Mononuclear cell (primary cell): ENCODE measurements around the gene LRP8. TPM values are rescaled to one million over a fixed set of nuclear protein-coding genes. Genes with fewer than 3 reads are reported as not detected.
"Not testable (repeated sequence)": the region's sequence is repeated elsewhere in the genome, so short reads cannot be mapped to it uniquely, and the experiment has no call there.

Experiments
- H3K27me3 ChIP-seq: 2 replicates; pipeline ENCODE4 v1.6.0; 2011; ENCODE audit warnings: low read length, control low read depth; ENCODE audit not compliant: insufficient read depth
- H3K4me1 ChIP-seq: 2 replicates; pipeline ENCODE4 v1.5.1; 2011; ENCODE audit warnings: mild to moderate bottlenecking, low read length, control low read depth; ENCODE audit not compliant: insufficient read depth
- H3K4me3 ChIP-seq: 2 replicates; pipeline ENCODE4 v1.5.1; 2011; ENCODE audit warnings: mild to moderate bottlenecking, low read length, moderate library complexity
- H3K9me3 ChIP-seq: 2 replicates; pipeline ENCODE4 v1.5.1; 2011; ENCODE audit warnings: low read depth, mild to moderate bottlenecking, control low read depth, low read length
- total RNA-seq: library from RNA; depleted of rRNA; stranded (reverse); fragments of >200 nt; gene quantifications from one replicate; pipeline ENCODE4 v1.2.3, GENCODE V29; 2012

The LRP8 gene
- total RNA-seq, 1 donor = 10.0 TPM

DNA sequence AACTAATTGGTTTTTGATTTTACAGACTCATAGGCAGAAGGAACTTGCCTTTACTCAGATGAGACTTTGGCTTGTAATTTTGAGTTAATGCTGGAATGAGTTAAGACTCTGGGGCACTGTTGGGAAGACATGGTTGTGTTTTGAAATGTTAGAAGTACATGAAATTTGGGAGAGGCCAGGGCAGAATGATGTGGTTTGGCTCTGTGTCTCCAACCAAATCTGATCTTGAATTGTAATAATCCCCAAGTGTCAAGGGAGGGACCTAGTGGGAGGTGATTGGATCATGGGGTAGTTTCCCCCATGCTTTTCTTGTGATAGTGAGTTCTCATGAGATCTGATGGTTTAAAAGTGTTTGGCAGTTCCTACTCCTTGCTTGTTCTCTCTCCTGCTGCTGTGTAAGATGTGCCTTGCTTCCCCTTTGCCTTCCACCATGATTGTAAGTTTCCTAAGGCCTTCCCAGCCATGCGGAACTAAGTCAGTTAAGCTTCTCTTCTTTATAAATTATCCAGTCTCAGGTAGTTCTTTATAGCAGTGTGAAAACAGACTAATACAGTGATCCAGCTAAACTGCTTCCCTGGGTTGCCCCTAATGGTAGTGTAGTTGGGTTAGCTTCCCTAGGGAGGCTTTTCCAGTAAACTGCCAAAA is 121.0 kb downstream of the LRP8 start:
- H3K4me3 ChIP-seq = no peak overlapping the region
- peaks cover 9% of the 10 kb centered on the region for H3K9me3 ChIP-seq
- no peaks in the 10 kb centered on the region for H3K4me1 ChIP-seq
- no peaks in the 10 kb centered on the region for H3K27me3 ChIP-seq

DNA sequence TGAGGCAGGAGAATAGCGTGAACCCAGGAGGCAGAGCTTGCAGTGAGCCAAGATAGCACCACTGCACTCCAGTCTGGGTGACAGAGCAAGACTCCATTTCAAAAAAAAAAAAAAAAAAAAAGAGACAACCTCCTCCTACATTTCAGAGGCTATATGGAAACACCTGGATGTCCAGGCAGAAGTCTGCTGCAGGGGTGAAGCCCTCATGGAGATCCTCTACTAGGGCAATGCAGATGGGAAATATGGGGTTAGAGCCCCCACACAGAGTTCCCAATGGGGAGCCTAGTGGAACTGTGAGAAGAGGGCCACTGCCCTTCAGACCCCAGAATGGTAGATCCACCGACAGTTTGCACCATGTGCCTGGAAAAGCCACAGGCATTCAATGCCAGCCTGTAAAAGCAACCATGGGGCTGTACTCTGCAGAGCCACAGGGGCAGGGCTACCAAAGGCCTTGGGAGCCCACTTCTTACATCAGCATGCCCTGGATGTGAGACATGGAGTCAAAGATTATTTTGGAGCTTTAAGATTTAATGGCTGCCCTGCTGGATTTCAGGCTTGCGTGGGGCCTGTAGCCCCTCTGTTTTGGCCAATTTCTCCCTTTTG is 121.7 kb downstream of the LRP8 start:
- not testable (repeated sequence) for H3K4me1 ChIP-seq, H3K9me3 ChIP-seq, H3K4me3 ChIP-seq, H3K27me3 ChIP-seq

DNA sequence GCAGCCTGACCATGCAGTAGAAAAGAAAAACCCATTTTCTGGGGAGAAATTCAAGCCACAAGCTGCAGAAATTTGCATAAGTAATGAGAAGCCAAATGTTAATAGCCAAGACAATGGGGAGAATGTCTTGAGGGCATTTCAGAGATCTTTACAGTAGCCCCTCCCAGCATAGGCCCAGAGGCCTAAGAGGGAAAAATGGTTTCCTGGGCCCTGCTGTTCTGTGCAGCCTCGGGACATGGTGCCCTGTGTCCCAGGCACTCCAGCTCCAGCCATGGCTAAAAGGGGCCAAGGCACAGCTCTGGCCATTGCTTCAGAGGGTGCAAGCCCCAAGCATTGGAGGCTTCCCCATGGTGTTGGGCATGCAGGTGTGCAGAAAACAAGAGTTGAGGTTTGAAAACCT is 122.4 kb downstream of the LRP8 start:
- not testable (repeated sequence) for H3K27me3 ChIP-seq, H3K4me3 ChIP-seq, H3K4me1 ChIP-seq, H3K9me3 ChIP-seq

DNA sequence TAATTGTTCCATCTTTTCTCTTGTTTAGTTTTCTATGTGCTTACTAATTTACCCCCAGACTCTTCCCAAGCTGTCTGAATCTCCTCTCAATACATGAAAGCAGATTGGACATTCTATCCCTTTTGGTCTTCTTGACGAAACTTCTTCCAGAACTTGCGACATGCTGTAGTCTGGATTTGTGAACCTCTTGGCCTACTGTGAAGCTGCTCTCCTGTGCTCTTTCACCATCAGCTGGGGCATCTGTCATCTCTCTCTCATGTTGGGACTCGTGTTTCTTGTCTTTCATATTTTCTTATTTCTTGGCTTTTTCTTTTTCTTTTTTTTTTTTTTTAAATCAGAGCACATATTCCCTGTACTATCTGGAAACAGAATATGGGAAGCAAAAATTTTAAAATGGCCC is 124.4 kb downstream of the LRP8 start:
- Histone ChIP-seq H3K4me3 (no peak overlapping the region), H3K27me3 (no peaks in the 10 kb centered on the region), H3K4me1 (peaks cover 4% of the 10 kb centered on the region), H3K9me3 (peaks cover 9% of the 10 kb centered on the region)

DNA sequence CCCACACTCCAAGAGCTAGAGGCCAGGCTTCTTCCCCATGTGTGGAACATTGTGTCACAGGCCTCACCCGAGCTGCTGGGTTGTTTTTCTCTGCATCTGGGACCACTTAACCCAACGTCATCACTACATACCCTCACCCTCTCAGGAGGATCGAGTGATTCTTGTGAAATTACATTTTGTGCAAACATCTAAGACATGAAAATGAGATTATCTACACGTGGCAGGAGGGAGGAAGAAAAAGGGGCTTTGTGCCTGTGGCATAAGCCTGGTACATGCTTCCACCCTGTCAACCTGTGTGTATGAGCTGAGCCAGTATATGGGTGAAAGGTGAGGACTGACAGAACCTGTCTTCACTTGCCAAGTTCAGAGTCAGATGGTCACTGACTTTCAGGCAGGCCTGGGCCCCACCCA is 129.6 kb downstream of the LRP8 start:
- H3K4me1 ChIP-seq = peaks cover 26% of the 10 kb centered on the region
- H3K9me3 ChIP-seq = no peaks in the 10 kb centered on the region
- H3K4me3 ChIP-seq = no peak overlapping the region
- no peaks in the 10 kb centered on the region for H3K27me3 ChIP-seq

DNA sequence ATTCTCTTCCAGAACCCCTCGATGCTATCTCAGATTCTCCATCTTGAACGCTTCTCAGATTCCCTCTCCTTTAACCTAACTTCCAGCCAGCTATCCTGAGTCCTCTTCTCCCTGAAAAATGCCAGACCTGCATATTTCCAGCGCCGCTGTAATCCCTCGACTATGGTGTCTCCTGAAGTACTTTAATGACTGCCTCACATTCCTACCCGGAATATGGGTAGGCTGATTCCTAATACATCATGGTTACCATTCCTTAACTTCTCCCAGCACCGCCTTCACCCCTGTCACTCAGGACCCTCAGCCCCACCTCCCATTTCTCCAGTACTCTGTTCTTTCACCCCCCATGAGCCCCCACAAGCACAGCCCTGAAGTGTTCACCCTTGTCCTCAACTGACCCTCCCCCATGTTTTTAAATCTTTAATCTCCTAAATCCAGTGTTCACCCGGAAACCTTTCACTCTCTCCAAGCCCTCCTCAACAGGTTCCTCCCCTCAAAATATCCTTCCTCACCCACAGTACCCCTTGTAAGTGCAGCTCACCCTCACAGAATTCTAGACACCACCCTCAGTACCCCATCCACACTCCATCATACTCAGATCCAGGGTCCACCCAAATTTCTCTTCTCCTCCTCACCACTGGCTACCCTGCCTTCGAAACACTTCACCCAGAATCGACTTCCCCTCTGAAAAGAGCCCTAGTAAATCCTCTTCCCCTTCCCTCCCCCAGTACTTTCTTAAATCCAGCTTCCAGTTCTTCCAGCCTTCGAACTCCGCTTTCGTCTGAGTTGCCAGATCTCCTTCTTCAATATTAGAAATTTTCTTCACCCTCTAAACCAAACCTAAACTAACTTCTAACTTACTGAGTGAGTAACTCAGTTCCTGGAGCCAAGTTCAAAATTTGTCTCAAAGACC is 130.3 kb downstream of the LRP8 start:
- Histone ChIP-seq H3K27me3 (no peaks in the 10 kb centered on the region), H3K4me1 (peaks cover 26% of the 10 kb centered on the region), H3K9me3 (no peaks in the 10 kb centered on the region), H3K4me3 (peak overlapping the region; percentile 81)

DNA sequence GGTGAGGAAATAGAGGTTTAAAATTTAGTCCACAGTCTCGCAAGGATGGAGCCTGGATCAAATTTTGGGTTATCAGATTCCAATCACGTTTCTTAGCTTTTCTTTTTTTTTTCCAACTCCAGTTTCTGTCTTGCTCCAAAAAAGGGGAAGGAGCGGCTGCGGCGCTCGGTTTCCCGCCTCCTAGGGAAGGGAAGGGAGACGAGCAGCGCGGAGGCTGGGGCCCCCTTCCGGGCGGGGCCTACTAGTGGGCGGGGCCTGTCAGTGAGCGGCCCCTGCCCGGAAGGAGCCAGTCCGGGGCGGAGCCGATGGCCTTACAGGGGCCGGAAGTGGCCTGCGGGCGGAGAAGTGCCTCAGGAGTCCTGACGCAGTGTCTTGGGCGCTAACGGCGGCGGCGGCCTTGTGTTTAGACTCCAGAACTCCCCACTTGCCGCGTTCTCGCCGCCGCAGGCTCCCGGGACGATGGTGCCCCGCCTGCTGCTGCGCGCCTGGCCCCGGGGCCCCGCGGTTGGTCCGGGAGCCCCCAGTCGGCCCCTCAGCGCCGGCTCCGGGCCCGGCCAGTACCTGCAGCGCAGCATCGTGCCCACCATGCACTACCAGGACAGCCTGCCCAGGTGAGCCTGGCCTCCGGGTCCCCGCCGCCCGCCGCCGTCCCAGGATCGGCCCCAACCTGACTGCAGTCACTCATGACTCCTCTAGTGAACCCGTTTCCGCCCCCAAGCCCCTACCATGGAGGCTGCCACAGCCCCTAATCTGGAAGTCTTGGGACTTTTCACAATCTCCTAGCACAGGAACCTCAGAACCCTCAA is 131.2 kb downstream of the LRP8 start, which contains the start of gene CPT2:
CPT2 (plus strand) TSS at position 340 of the 806 bp plus-strand sequence; CDS start at position 460, 120 bp downstream.
- peak within 1 kb of the TSS; percentile 81 for H3K4me3 ChIP-seq

DNA sequence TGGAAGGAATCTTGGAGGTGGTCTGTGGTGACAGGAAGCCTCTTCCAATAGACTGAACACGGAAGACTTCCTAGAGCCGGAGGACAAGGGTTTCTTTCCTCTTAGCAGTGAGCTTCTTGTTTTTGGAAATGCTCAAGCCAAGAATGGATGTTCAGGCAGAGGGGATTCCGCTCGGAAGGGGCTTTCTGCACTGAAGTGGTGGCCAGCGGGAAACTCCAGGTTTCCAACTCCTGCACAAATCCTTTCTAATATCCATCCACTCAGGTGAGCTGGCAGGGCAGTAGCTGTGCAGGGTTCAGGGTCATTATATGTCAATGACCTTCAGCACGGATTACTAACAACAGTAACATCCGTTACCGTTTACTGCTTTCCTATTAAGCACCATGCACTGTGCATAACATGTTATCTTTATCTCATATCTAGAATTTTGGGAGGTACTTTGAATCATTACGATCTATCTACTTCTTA is 131.8 kb downstream of the LRP8 start:
- Histone ChIP-seq H3K4me3 (peak overlapping the region; percentile 81), H3K9me3 (no peaks in the 10 kb centered on the region), H3K4me1 (peaks cover 26% of the 10 kb centered on the region), H3K27me3 (no peaks in the 10 kb centered on the region)

More for the DNA sequence above, 131.2 kb downstream of the LRP8 start, which contains the start of gene CPT2:
- H3K27me3 ChIP-seq = no peaks in the 10 kb centered on the region
- no peaks in the 10 kb centered on the region for H3K9me3 ChIP-seq
- H3K4me1 ChIP-seq = peaks cover 26% of the 10 kb centered on the region

DNA sequence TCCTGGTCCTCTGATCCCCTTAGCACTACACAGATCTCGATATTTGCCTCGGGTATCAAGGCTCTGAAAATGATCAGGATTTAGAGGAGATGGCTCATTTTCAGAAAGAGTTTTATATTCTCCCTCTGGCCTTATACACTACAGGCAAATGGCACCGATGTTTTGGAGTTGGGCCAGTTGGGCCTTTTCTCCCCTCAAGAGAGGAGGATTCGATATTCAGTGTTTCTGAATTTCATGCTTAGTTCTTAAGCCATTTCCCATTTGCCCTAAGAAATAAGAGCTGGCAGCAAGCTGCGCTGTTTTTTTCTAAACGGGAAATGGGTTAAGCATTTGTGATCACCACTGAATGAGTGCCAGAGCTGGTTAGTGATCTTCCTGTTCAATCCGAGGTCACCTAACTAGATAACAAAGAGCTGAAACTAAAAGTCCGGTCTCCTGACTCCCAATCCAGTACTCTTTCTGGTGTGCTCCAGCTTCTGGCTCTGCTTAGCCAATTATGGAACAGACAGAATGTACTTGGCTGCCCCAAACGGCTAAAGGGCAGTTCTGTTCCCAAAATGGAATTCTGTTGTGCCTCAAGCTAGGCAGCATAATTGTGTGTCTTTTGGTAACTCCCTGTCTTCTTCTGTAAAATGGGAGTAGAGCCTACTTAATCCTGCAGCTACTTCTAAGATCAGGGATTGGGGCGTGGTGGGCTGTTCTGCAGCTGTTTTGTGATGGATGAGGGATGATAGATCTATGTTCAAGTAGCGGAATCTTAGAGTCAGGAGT is 132.4 kb downstream of the LRP8 start:
- no peaks in the 10 kb centered on the region for H3K9me3 ChIP-seq
- H3K4me3 ChIP-seq = no peak overlapping the region
- H3K27me3 ChIP-seq = no peaks in the 10 kb centered on the region
- peaks cover 26% of the 10 kb centered on the region for H3K4me1 ChIP-seq

Other genes with a start within 250 kb of the LRP8 start
- 0.94 TPM for gene SLC1A7, start 185.4 kb downstream of the LRP8 start, total RNA-seq
- 13.7 TPM for gene CPT2, start 131.2 kb downstream of the LRP8 start, total RNA-seq
- 24.8 TPM for gene CZIB, start 107.4 kb downstream of the LRP8 start, total RNA-seq
- gene MAGOH, start 89.6 kb downstream of the LRP8 start, total RNA-seq = 63.0 TPM
- gene DMRTB1, start 131.3 kb upstream of the LRP8 start, total RNA-seq = not detected